Measurements from ENCODE around the gene TNFRSF8. TPM values are rescaled to one million over a fixed set of nuclear protein-coding genes. Genes with fewer than 3 reads are reported as not detected.
"Not testable (repeated sequence)": the region's sequence is repeated elsewhere in the genome, so short reads cannot be mapped to it uniquely, and the experiment has no call there.

TNFRSF8 gene
- total RNA-seq, 1 donor: 0.09 TPM

GRCh38 chr1:12104417-12104816, 41.3 kb downstream of the TNFRSF8 start:
- H3K4me3 ChIP-seq (ENCODE audit: low read depth, low read length): no peak overlapping the region
- DNase-seq (ENCODE audit: low read depth): no peak
- no peak for TF ChIP-seq CTCF (IDR thresholded peaks at IDR 0.05; ENCODE audit: insufficient read depth, low read length)

- no peak for TF ChIP-seq CTCF (IDR thresholded peaks at IDR 0.05; ENCODE audit: insufficient read depth, low read length)
- H3K4me3 ChIP-seq (ENCODE audit: low read depth, low read length): no peak overlapping the region
- DNase-seq (ENCODE audit: low read depth): no peak
Observed at GRCh38 chr1:12106153-12106552, 43.0 kb downstream of the TNFRSF8 start.

GRCh38 chr1:12106861-12107260, 43.8 kb downstream of the TNFRSF8 start:
- peak; percentile 50 for TF ChIP-seq CTCF (IDR thresholded peaks at IDR 0.05; ENCODE audit: insufficient read depth, low read length)
- not testable (repeated sequence) for H3K4me3 ChIP-seq (ENCODE audit: low read depth, low read length); DNase-seq (ENCODE audit: low read depth)

GRCh38 chr1:12107718-12108117, 44.6 kb downstream of the TNFRSF8 start:
- DNase-seq (ENCODE audit: low read depth): no peak
- no peak overlapping the region for H3K4me3 ChIP-seq (ENCODE audit: low read depth, low read length)
- no peak for TF ChIP-seq CTCF (IDR thresholded peaks at IDR 0.05; ENCODE audit: insufficient read depth, low read length)

GRCh38 chr1:12109901-12110300, 46.8 kb downstream of the TNFRSF8 start:
- no peak for DNase-seq (ENCODE audit: low read depth)
- TF ChIP-seq CTCF (IDR thresholded peaks at IDR 0.05; ENCODE audit: insufficient read depth, low read length): no peak
- H3K4me3 ChIP-seq (ENCODE audit: low read depth, low read length): no peak overlapping the region

GRCh38 chr1:12111741-12112140, 48.6 kb downstream of the TNFRSF8 start:
- TF ChIP-seq CTCF (IDR thresholded peaks at IDR 0.05; ENCODE audit: insufficient read depth, low read length): no peak
- no peak for DNase-seq (ENCODE audit: low read depth)
- H3K4me3 ChIP-seq (ENCODE audit: low read depth, low read length): no peak overlapping the region

GRCh38 chr1:12112711-12113161, 49.6 kb downstream of the TNFRSF8 start:
- H3K4me3 ChIP-seq (ENCODE audit: low read depth, low read length): no peak overlapping the region
- TF ChIP-seq CTCF (IDR thresholded peaks at IDR 0.05; ENCODE audit: insufficient read depth, low read length): no peak
- DNase-seq (ENCODE audit: low read depth): no peak

Data from fibroblast of the aortic adventitia (primary cell).